Measurements from ENCODE around the gene FAM107B. TPM values are rescaled to one million over a fixed set of nuclear protein-coding genes. Genes with fewer than 3 reads are reported as not detected.
A peak's percentile ranks its signal among the peaks of the same experiment; 100 is the strongest.

Gene FAM107B
- total and polyA plus RNA-seq, 2 experiments from 2014 or later = 3.4 to 5.2 TPM

GRCh38 chr10:14572811-14573210 is 201.9 kb downstream of the FAM107B start:
- Histone ChIP-seq H3K27me3 (replicated peaks; ENCODE audit: insufficient read depth) (no peaks in the 10 kb centered on the region), H3K9me2 (ENCODE audit: insufficient read depth) (no peaks in the 10 kb centered on the region), H3K36me3 (ENCODE audit: low read depth) (no peaks in the 10 kb centered on the region), H3K4me3 (no peak overlapping the region), H3K27ac (no peak overlapping the region), H2AFZ (no peak overlapping the region), H3F3A (ENCODE audit: insufficient read depth) (no peaks in the 10 kb centered on the region), H3K79me2 (ENCODE audit: insufficient read depth) (peaks cover 39% of the 10 kb centered on the region; the same call in 1 of the 2 replicates), H3K4me2 (ENCODE audit: unreplicated experiment) (no peak overlapping the region), H3K9ac (no peak overlapping the region), H3K4me1 (ENCODE audit: insufficient read depth) (no peaks in the 10 kb centered on the region), H3K9me3 (ENCODE audit: low read depth) (no peaks in the 10 kb centered on the region), H4K20me1 (ENCODE audit: insufficient read depth) (no peaks in the 10 kb centered on the region)
- 97 to 98% methylated on average over 3 of the region's 3 CpGs for WGBS, 2 experiments (ENCODE audit: low coverage in 1 of 2, low lambda C conversion rate in 2 of 2, missing lambda C conversion rate in 2 of 2)
- in situ Hi-C loops (cut with MboI) = no loop called here
- TF ChIP-seq EZH2phosphoT487 (IDR thresholded peaks at IDR 0.05; ENCODE audit: insufficient read depth, low read depth) (no peak), EZH2 (IDR thresholded peaks at IDR 0.05; ENCODE audit: insufficient read depth, poor library complexity, severe bottlenecking) (no peak)
- DNase-seq = no peak

GRCh38 chr10:14571866-14572507 is 202.7 kb downstream of the FAM107B start:
- WGBS, 2 experiments (ENCODE audit: low coverage in 1 of 2, low lambda C conversion rate in 2 of 2, missing lambda C conversion rate in 2 of 2) = 72 to 75% methylated on average over 10 of the region's 10 CpGs
- no peaks in the 10 kb centered on the region for H3K36me3 ChIP-seq (ENCODE audit: low read depth)
- no peak for TF ChIP-seq EZH2phosphoT487 (IDR thresholded peaks at IDR 0.05; ENCODE audit: insufficient read depth, low read depth)
- TF ChIP-seq EZH2 (IDR thresholded peaks at IDR 0.05; ENCODE audit: insufficient read depth, poor library complexity, severe bottlenecking) = no peak
- peaks cover 34% of the 10 kb centered on the region; the same call in 1 of the 2 replicates for H3K79me2 ChIP-seq (ENCODE audit: insufficient read depth)
- H3K9me3 ChIP-seq (ENCODE audit: low read depth) = no peaks in the 10 kb centered on the region
- no peaks in the 10 kb centered on the region for H3K4me1 ChIP-seq (ENCODE audit: insufficient read depth)
- H3K27ac ChIP-seq = no peak overlapping the region
- peak; percentile 42 for DNase-seq
- H3K27me3 ChIP-seq (replicated peaks; ENCODE audit: insufficient read depth) = no peaks in the 10 kb centered on the region
- no peak overlapping the region for H3K4me3 ChIP-seq
- no peaks in the 10 kb centered on the region for H3F3A ChIP-seq (ENCODE audit: insufficient read depth)
- no peak overlapping the region for H3K4me2 ChIP-seq (ENCODE audit: unreplicated experiment)
- in situ Hi-C loops (cut with MboI) = no loop called here
- no peak overlapping the region for H3K9ac ChIP-seq
- H3K9me2 ChIP-seq (ENCODE audit: insufficient read depth) = no peaks in the 10 kb centered on the region
- H2AFZ ChIP-seq = no peak overlapping the region
- no peaks in the 10 kb centered on the region for H4K20me1 ChIP-seq (ENCODE audit: insufficient read depth)

- H3K27ac ChIP-seq = no peak overlapping the region
- WGBS, 2 experiments (ENCODE audit: low coverage in 1 of 2, low lambda C conversion rate in 2 of 2, missing lambda C conversion rate in 2 of 2) = 100% methylated on average over 1 of the region's 1 CpG
- no peaks in the 10 kb centered on the region for H3K4me1 ChIP-seq (ENCODE audit: insufficient read depth)
- H3K4me3 ChIP-seq = no peak overlapping the region
- no peaks in the 10 kb centered on the region for H3F3A ChIP-seq (ENCODE audit: insufficient read depth)
- no peaks in the 10 kb centered on the region for H3K27me3 ChIP-seq (replicated peaks; ENCODE audit: insufficient read depth)
- H3K4me2 ChIP-seq (ENCODE audit: unreplicated experiment) = no peak overlapping the region
- H3K9me2 ChIP-seq (ENCODE audit: insufficient read depth) = no peaks in the 10 kb centered on the region
- H3K79me2 ChIP-seq (ENCODE audit: insufficient read depth) = peaks cover 32% of the 10 kb centered on the region; the same call in 1 of the 2 replicates
- no peak for TF ChIP-seq EZH2phosphoT487 (IDR thresholded peaks at IDR 0.05; ENCODE audit: insufficient read depth, low read depth)
- no peak for TF ChIP-seq EZH2 (IDR thresholded peaks at IDR 0.05; ENCODE audit: insufficient read depth, poor library complexity, severe bottlenecking)
- H2AFZ ChIP-seq = no peak overlapping the region
- no peaks in the 10 kb centered on the region for H3K9me3 ChIP-seq (ENCODE audit: low read depth)
- in situ Hi-C loops (cut with MboI) = no loop called here
- DNase-seq = no peak
- H3K36me3 ChIP-seq (ENCODE audit: low read depth) = no peaks in the 10 kb centered on the region
- no peak overlapping the region for H3K9ac ChIP-seq
- no peaks in the 10 kb centered on the region for H4K20me1 ChIP-seq (ENCODE audit: insufficient read depth)
Observed at GRCh38 chr10:14570800-14571199, 203.9 kb downstream of the FAM107B start.

GRCh38 chr10:14569274-14570060 is 205.2 kb downstream of the FAM107B start:
- Histone ChIP-seq H3K9me3 (ENCODE audit: low read depth) (no peaks in the 10 kb centered on the region), H3K79me2 (ENCODE audit: insufficient read depth) (peaks cover 20% of the 10 kb centered on the region; the same call in 1 of the 2 replicates), H3K27ac (no peak overlapping the region), H3K27me3 (replicated peaks; ENCODE audit: insufficient read depth) (no peaks in the 10 kb centered on the region), H3K9ac (no peak overlapping the region), H3K4me3 (no peak overlapping the region), H3F3A (ENCODE audit: insufficient read depth) (no peaks in the 10 kb centered on the region), H2AFZ (no peak overlapping the region), H3K4me1 (ENCODE audit: insufficient read depth) (no peaks in the 10 kb centered on the region), H3K4me2 (ENCODE audit: unreplicated experiment) (no peak overlapping the region), H3K36me3 (ENCODE audit: low read depth) (no peaks in the 10 kb centered on the region), H4K20me1 (ENCODE audit: insufficient read depth) (no peaks in the 10 kb centered on the region), H3K9me2 (ENCODE audit: insufficient read depth) (no peaks in the 10 kb centered on the region)
- no peak for DNase-seq
- in situ Hi-C loops (cut with MboI) = no loop called here
- TF ChIP-seq EZH2 (IDR thresholded peaks at IDR 0.05; ENCODE audit: insufficient read depth, poor library complexity, severe bottlenecking) (no peak), EZH2phosphoT487 (IDR thresholded peaks at IDR 0.05; ENCODE audit: insufficient read depth, low read depth) (no peak)
- 67 to 68% methylated on average over 9 of the region's 9 CpGs for WGBS, 2 experiments (ENCODE audit: low coverage in 1 of 2, low lambda C conversion rate in 2 of 2, missing lambda C conversion rate in 2 of 2)

Data from GM23248 (cell line).